Neural progenitor cell (in vitro differentiated cells): Measurements from ENCODE around the gene F2RL1. TPM values are rescaled to one million over a fixed set of nuclear protein-coding genes. Genes with fewer than 3 reads are reported as not detected.
"Not testable (repeated sequence)": the region's sequence is repeated elsewhere in the genome, so short reads cannot be mapped to it uniquely, and the experiment has no call there.

Experiments used
- DNase-seq: peaks from one replicate; pipeline ENCODE4 v3.0.0-alpha.2; 2016; ENCODE audit warnings: low spot score
- H2AFZ ChIP-seq: fragments of 200-600 bp; sonication (generic); replicated peaks from 2 replicates; pipeline ENCODE4 v1.6.1; 2016; ENCODE audit warnings: antibody characterized with exemption
- H3F3A ChIP-seq: fragments of 200-600 bp; sonication (generic); 2 replicates; pipeline ENCODE4 v1.6.1; 2016; ENCODE audit warnings: antibody characterized with exemption, low read depth
- H3K27ac ChIP-seq: fragments of 200-600 bp; sonication (generic); 2 replicates; pipeline ENCODE4 v1.5.1; 2016; ENCODE audit warnings: mild to moderate bottlenecking
- H3K27me3 ChIP-seq: fragments of 200-600 bp; sonication (generic); 2 replicates; pipeline ENCODE4 v1.6.1; 2016; ENCODE audit warnings: mild to moderate bottlenecking, moderate library complexity
- H3K36me3 ChIP-seq: fragments of 200-600 bp; sonication (generic); 2 replicates; pipeline ENCODE4 v1.5.1; 2016
- H3K4me1 ChIP-seq: fragments of 200-600 bp; sonication (generic); 2 replicates; pipeline ENCODE4 v1.6.1; 2016; ENCODE audit warnings: mixed run types
- H3K4me2 ChIP-seq: fragments of 200-600 bp; sonication (generic); 2 replicates; pipeline ENCODE4 v1.6.1; 2016
- H3K4me3 ChIP-seq: fragments of 200-600 bp; sonication (generic); 2 replicates; pipeline ENCODE4 v1.5.1; 2016
- H3K79me2 ChIP-seq: fragments of 200-600 bp; sonication (generic); 2 replicates; pipeline ENCODE4 v1.6.1; 2016; ENCODE audit warnings: low read depth
- H3K9ac ChIP-seq: fragments of 200-600 bp; sonication (generic); 2 replicates; pipeline ENCODE4 v1.6.1; 2016
- H3K9me3 ChIP-seq: fragments of 200-600 bp; sonication (generic); 2 replicates; pipeline ENCODE4 v1.5.1; 2016; ENCODE audit warnings: low read depth
- H4K20me1 ChIP-seq: fragments of 200-600 bp; sonication (generic); 2 replicates; pipeline ENCODE4 v1.6.1; 2016; ENCODE audit warnings: low read depth
- H3K27ac Mint-ChIP-seq: 3 replicates; pipeline ENCODE4 v1.8.0; 2021; ENCODE audit warnings: mixed read lengths
- H3K27me3 Mint-ChIP-seq: 2 replicates; pipeline ENCODE4 v1.8.0; 2022; ENCODE audit warnings: low read depth, mild to moderate bottlenecking, inconsistent platforms, moderate library complexity, mixed read lengths; ENCODE audit not compliant: insufficient read depth
- H3K36me3 Mint-ChIP-seq: 3 replicates; pipeline ENCODE4 v1.8.0; 2021; ENCODE audit warnings: mixed read lengths
- H3K4me1 Mint-ChIP-seq: 3 replicates; pipeline ENCODE4 v1.8.0; 2021; ENCODE audit warnings: mixed read lengths
- H3K4me3 Mint-ChIP-seq: 3 replicates; pipeline ENCODE4 v1.8.0; 2021; ENCODE audit warnings: mild to moderate bottlenecking, moderate library complexity, mixed read lengths
- H3K9me3 Mint-ChIP-seq: 3 replicates; pipeline ENCODE4 v1.8.0; 2020; ENCODE audit warnings: mixed read lengths
- EZH2 ChIP-seq: fragments of 200-600 bp; sonication (generic); IDR thresholded peaks from 2 replicates; pipeline ENCODE4 v1.6.1; 2017; ENCODE audit warnings: antibody characterized with exemption, mild to moderate bottlenecking, moderate library complexity
- EZH2phosphoT487 ChIP-seq: fragments of 200-600 bp; sonication (generic); IDR thresholded peaks from 2 replicates; pipeline ENCODE4 v1.6.1; 2017; ENCODE audit warnings: antibody characterized with exemption
- total RNA-seq: library from RNA; depleted of rRNA; stranded (reverse); fragments of >200 nt; gene quantifications from 2 replicates; pipeline ENCODE4 v1.2.3, GENCODE V29; 2015; ENCODE audit warnings: low replicate concordance
- TF ChIP-seq, protein P1 (sequence below): fragments of 200-600 bp; sonication (generic); IDR thresholded peaks from 2 replicates; pipeline ENCODE4 v1.5.1; 2017; ENCODE audit warnings: antibody characterized with exemption, mild to moderate bottlenecking

The F2RL1 gene
- total RNA-seq, 1 donor from 2014 or later = 9.3 TPM

DNA sequence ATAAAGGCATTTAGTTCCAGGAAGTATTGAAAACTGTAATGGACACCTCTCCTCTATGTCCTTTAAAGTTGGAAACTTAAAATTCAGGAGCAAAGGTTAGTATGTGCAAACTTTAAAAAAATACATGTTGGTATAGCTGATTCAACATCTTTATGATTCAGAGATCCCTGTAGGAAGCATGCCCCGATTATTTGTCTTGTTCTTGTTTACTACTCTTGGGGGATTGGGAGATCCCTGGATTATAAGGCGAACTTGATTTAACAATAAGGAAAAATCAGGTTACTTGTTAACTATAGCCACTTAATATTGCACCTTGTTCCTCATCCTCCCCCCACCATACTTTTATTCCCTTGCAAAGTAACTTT, 1.7 kb downstream of the F2RL1 start:
- no peaks in the 10 kb centered on the region for H3K9me3 ChIP-seq
- DNase-seq = no peak
- Mint-ChIP-seq H3K36me3 (peaks cover 2% of the 10 kb centered on the region), H3K27ac (no peak overlapping the region), H3K9me3 (no peaks in the 10 kb centered on the region), H3K4me1 (peaks cover 21% of the 10 kb centered on the region), H3K4me3 (peak overlapping the region; percentile 83), H3K27me3 (peaks cover 40% of the 10 kb centered on the region)
- H4K20me1 ChIP-seq = no peaks in the 10 kb centered on the region
- peaks cover 27% of the 10 kb centered on the region for H3K27me3 ChIP-seq
- H3K9ac ChIP-seq = no peak overlapping the region
- H3K4me3 ChIP-seq = no peak overlapping the region
- H3F3A ChIP-seq = peaks cover 22% of the 10 kb centered on the region
- H3K79me2 ChIP-seq = peaks cover 12% of the 10 kb centered on the region
- no peak overlapping the region for H3K27ac ChIP-seq
- peaks cover 9% of the 10 kb centered on the region for H3K4me1 ChIP-seq
- no peak for TF ChIP-seq EZH2
- no peak for TF ChIP-seq EZH2phosphoT487
- TF ChIP-seq, protein P1, sequence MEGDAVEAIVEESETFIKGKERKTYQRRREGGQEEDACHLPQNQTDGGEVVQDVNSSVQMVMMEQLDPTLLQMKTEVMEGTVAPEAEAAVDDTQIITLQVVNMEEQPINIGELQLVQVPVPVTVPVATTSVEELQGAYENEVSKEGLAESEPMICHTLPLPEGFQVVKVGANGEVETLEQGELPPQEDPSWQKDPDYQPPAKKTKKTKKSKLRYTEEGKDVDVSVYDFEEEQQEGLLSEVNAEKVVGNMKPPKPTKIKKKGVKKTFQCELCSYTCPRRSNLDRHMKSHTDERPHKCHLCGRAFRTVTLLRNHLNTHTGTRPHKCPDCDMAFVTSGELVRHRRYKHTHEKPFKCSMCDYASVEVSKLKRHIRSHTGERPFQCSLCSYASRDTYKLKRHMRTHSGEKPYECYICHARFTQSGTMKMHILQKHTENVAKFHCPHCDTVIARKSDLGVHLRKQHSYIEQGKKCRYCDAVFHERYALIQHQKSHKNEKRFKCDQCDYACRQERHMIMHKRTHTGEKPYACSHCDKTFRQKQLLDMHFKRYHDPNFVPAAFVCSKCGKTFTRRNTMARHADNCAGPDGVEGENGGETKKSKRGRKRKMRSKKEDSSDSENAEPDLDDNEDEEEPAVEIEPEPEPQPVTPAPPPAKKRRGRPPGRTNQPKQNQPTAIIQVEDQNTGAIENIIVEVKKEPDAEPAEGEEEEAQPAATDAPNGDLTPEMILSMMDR = no peak
- H2AFZ ChIP-seq = no peak overlapping the region
- no peaks in the 10 kb centered on the region for H3K36me3 ChIP-seq
- peak overlapping the region; percentile 93 for H3K4me2 ChIP-seq

DNA sequence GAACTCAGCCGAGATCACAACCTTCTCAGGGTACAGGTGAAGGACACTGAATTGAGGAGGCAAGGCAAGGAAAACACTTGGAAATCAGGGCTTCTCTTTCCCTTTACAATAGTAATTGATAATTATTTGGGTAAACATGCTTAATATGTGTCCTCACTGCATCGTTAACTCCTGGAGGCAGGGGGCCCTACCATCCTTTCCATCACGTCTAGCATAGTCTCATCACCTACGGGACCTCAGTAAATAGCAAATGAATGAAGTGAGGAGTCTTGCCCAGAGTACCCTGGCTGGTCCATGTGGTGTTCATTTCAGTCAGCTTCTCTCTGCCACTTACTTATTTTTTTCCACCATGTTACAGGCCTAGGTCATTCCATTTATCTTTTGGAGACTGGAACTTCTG, 2.3 kb downstream of the F2RL1 start:
- no peak overlapping the region for H3K27ac Mint-ChIP-seq
- Histone ChIP-seq H3K4me2 (peak overlapping the region; percentile 15), H3F3A (peaks cover 22% of the 10 kb centered on the region), H3K79me2 (peaks cover 12% of the 10 kb centered on the region), H4K20me1 (no peaks in the 10 kb centered on the region), H3K9ac (no peak overlapping the region), H3K9me3 (no peaks in the 10 kb centered on the region), H3K4me1 (peaks cover 9% of the 10 kb centered on the region), H3K27me3 (peaks cover 27% of the 10 kb centered on the region), H2AFZ (no peak overlapping the region), H3K4me3 (no peak overlapping the region), H3K27ac (no peak overlapping the region), H3K36me3 (no peaks in the 10 kb centered on the region)
- H3K36me3 Mint-ChIP-seq = peaks cover 2% of the 10 kb centered on the region
- H3K9me3 Mint-ChIP-seq = no peaks in the 10 kb centered on the region
- peaks cover 34% of the 10 kb centered on the region for H3K27me3 Mint-ChIP-seq
- peaks cover 21% of the 10 kb centered on the region for H3K4me1 Mint-ChIP-seq
- no peak for DNase-seq
- TF ChIP-seq, protein P1 = no peak
- TF ChIP-seq EZH2phosphoT487 (no peak), EZH2 (no peak)
- peak overlapping the region; percentile 12 for H3K4me3 Mint-ChIP-seq

DNA sequence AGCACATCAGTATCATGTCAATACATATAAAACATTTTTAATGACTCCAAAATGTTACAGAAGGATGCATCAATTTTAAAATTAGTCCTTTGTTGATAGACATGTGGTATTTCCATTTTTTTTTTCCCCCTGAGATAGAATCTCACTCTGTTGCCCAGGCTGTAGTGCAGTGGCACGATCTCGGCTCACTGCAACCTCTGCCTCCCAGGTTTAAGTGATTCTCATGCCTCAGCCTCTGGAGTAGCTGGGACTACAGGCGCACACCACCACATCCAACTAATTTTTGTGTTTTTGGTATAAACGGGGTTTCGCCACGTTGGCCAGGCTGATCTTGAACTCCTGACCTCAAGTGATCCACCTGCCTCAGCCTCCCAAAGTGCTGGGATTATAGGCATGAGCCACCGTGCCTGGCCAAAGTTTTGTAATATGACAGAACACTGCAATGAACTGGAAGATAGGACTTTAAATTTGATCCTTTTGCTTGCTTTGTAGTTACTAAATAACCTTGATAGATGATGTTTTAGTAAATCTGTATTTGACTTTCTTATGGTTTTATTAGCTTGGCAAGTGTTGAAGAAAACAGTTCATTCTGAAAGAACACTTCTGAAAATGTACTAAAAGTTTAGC, 3.4 kb downstream of the F2RL1 start:
- Histone ChIP-seq H3K27me3 (peaks cover 27% of the 10 kb centered on the region), H3F3A (peaks cover 18% of the 10 kb centered on the region), H3K79me2 (peaks cover 20% of the 10 kb centered on the region)
- H3K4me1 Mint-ChIP-seq = peaks cover 21% of the 10 kb centered on the region
- not testable (repeated sequence) for H3K4me1 ChIP-seq, H3K36me3 Mint-ChIP-seq, H2AFZ ChIP-seq, H3K9ac ChIP-seq, H3K4me3 ChIP-seq, H3K27ac ChIP-seq, H4K20me1 ChIP-seq, H3K9me3 Mint-ChIP-seq, H3K4me3 Mint-ChIP-seq, H3K27ac Mint-ChIP-seq, H3K36me3 ChIP-seq, DNase-seq, H3K9me3 ChIP-seq, H3K4me2 ChIP-seq
- H3K27me3 Mint-ChIP-seq = peaks cover 29% of the 10 kb centered on the region

DNA sequence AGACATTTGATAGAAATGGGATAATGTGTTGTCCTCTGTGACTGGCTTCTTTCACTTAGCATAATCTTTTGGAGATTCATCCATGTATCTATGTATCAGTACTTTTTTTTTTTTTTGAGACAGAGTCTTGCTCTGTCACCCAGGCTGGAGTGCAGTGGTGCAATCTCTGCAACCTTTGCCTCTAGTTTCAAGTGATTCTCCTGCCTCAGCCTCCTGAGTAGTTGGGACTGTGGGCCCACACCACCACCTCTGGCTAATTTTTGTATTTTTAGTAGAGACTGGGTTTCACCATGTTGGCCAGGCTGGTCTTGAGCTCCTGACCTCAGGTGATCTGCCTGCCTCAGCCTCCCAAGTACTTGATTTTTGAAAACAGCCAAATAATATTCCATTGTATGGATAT, 7.6 kb downstream of the F2RL1 start:
- not testable (repeated sequence) for H3K27me3 Mint-ChIP-seq, H3K9ac ChIP-seq, H3K27ac Mint-ChIP-seq, H3K4me3 ChIP-seq, H3K4me2 ChIP-seq, H3K27ac ChIP-seq, H3K4me1 Mint-ChIP-seq, H3K9me3 ChIP-seq, H3K36me3 Mint-ChIP-seq, H3K36me3 ChIP-seq, H2AFZ ChIP-seq, DNase-seq, H3K27me3 ChIP-seq, H3K9me3 Mint-ChIP-seq, H3K4me3 Mint-ChIP-seq, H3K4me1 ChIP-seq, H4K20me1 ChIP-seq
- peaks cover 20% of the 10 kb centered on the region for H3K79me2 ChIP-seq
- peaks cover 11% of the 10 kb centered on the region for H3F3A ChIP-seq
